CD4-positive, alpha-beta T cell treated with Interferon gamma for 1 hour (primary cell): Measurements from ENCODE around the gene UNC119B.

Source experiments
- DNase-seq: peaks from one replicate; pipeline ENCODE4 v3.0.0-alpha.2; 2020

The UNC119B gene

GRCh38 chr12:120688527-120689071 lies 21.7 kb upstream of the UNC119B start:
- DNase-seq = no peak

- no peak for DNase-seq
Observed at GRCh38 chr12:120689397-120690082, 20.7 kb upstream of the UNC119B start.

- DNase-seq = no peak
Observed at GRCh38 chr12:120690083-120690450, 20.2 kb upstream of the UNC119B start.

GRCh38 chr12:120690978-120691377 lies 19.3 kb upstream of the UNC119B start:
- DNase-seq = no peak

- DNase-seq = no peak
Observed at GRCh38 chr12:120692524-120693033, 17.7 kb upstream of the UNC119B start.

- no peak for DNase-seq
Observed at GRCh38 chr12:120693848-120694247, 16.4 kb upstream of the UNC119B start.

- no peak for DNase-seq
Observed at GRCh38 chr12:120696626-120697025, 13.6 kb upstream of the UNC119B start.

- DNase-seq = no peak
Observed at GRCh38 chr12:120697344-120697743, 12.9 kb upstream of the UNC119B start.

GRCh38 chr12:120698665-120699064 lies 11.6 kb upstream of the UNC119B start:
- no peak for DNase-seq

GRCh38 chr12:120699553-120699952 lies 10.7 kb upstream of the UNC119B start:
- DNase-seq = no peak

GRCh38 chr12:120700886-120701285 lies 9.4 kb upstream of the UNC119B start:
- no peak for DNase-seq

GRCh38 chr12:120702637-120703036 lies 7.6 kb upstream of the UNC119B start:
- DNase-seq = no peak

GRCh38 chr12:120703311-120703942 lies 6.8 kb upstream of the UNC119B start:
- DNase-seq = no peak

GRCh38 chr12:120705618-120706017 lies 4.6 kb upstream of the UNC119B start:
- no peak for DNase-seq

- no peak for DNase-seq
Observed at GRCh38 chr12:120706029-120706428, 4.2 kb upstream of the UNC119B start.

GRCh38 chr12:120708651-120709050 lies 1.6 kb upstream of the UNC119B start:
- DNase-seq = no peak

GRCh38 chr12:120710805-120711296 lies 593 bp downstream of the UNC119B start:
- DNase-seq = no peak

- DNase-seq = no peak
Observed at GRCh38 chr12:120711411-120711810, 1.2 kb downstream of the UNC119B start.

- DNase-seq = no peak
Observed at GRCh38 chr12:120712610-120713009, 2.4 kb downstream of the UNC119B start.

GRCh38 chr12:120713861-120714482 lies 3.7 kb downstream of the UNC119B start:
- DNase-seq = peak; percentile 72

GRCh38 chr12:120718055-120718454 lies 7.8 kb downstream of the UNC119B start:
- no peak for DNase-seq

- DNase-seq = no peak
Observed at GRCh38 chr12:120719072-120719471, 8.8 kb downstream of the UNC119B start.

GRCh38 chr12:120719496-120720233 lies 9.4 kb downstream of the UNC119B start:
- no peak for DNase-seq
